HUES64 (cell line): ENCODE results near the gene OPA1.
A peak's percentile ranks its signal among the peaks of the same experiment; 100 is the strongest.

Experiments used
- H3K27ac ChIP-seq: 2 replicates; pipeline ENCODE4 v1.7.0; 2013; ENCODE audit warnings: low read depth, low read length, inconsistent platforms
- H3K27me3 ChIP-seq: 2 replicates; pipeline ENCODE4 v1.6.1; 2013; ENCODE audit warnings: mild to moderate bottlenecking, low read length; ENCODE audit not compliant: insufficient read depth
- H3K36me3 ChIP-seq: 2 replicates; pipeline ENCODE4 v1.6.1; 2013; ENCODE audit warnings: mild to moderate bottlenecking, low read length; ENCODE audit not compliant: insufficient read depth
- H3K4me1 ChIP-seq: 2 replicates; pipeline ENCODE4 v1.6.1; 2013; ENCODE audit warnings: mild to moderate bottlenecking, low read length, moderate library complexity; ENCODE audit not compliant: insufficient read depth
- H3K4me3 ChIP-seq: 2 replicates; pipeline ENCODE4 v1.5.1; 2013; ENCODE audit warnings: mild to moderate bottlenecking, low read length, moderate library complexity
- H3K9ac ChIP-seq: 2 replicates; pipeline ENCODE4 v1.6.1; 2013; ENCODE audit warnings: mild to moderate bottlenecking, low read depth, low read length
- H3K9me3 ChIP-seq: 2 replicates; pipeline ENCODE4 v1.6.1; 2013; ENCODE audit warnings: low read depth, low read length; ENCODE audit not compliant: insufficient read depth
- WGBS: fragments of 150-250, 120-280 bp; methylation state at CpG from one replicate; pipeline ENCODE4 v1.1.7; 2013; ENCODE audit warnings: missing lambda C conversion rate; 5-methylcytosine and 5-hydroxymethylcytosine counted together

Gene OPA1

DNA sequence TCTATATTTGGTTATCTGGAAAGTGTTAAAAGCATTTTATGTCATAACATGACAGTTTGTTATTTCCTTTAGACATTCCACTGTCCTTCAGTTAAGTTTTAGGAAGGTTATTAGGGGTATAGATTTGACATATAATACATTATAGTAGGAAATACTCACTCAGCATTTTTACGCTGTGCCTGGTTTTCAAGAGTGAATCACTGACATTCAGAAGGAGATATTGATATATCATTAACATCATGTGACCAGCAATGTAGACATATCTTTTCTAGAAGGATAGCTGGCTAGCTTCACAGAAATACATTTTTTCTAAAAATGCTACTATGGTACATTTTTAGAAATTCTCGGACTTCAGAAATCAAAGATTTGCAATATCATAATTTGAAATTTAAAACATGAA is 57.6 kb downstream of the OPA1 start:
- no peak overlapping the region for H3K4me3 ChIP-seq
- 100% methylated on average over 1 of the region's 2 CpGs for WGBS

DNA sequence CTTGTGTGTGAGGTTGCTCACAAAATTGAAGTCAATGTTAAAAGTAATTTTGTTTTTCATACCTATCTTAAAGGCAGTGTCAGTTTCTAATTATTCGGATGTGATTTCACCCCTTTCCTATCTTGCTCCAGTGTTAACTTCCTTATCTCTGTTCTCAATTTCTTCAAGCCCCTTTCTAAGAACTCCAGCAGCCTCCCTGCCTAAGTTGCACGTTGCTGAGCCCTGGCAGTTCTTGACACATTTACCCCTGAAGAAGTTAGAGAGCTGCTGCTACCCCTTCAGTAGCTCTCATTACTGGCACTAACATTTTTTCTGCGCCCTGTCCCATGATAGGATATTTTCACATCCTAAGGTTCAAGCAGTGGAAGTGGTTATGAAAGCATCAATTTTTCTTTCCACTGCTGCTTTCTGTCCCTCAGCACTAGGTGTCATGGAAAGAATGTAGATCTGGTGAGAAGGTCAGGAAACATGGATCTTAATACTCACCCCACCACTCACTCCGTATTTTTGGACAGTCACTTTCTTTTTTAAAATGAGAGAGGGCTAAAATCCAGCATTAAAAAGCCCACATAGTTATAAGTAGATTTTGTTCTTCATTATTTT is 62.9 kb downstream of the OPA1 start:
- no peaks in the 10 kb centered on the region for H3K27me3 ChIP-seq
- H3K4me3 ChIP-seq, result no peak overlapping the region
- peaks cover 76% of the 10 kb centered on the region for H3K36me3 ChIP-seq
- peak overlapping the region; percentile 41; the same call in 1 of the 2 replicates for H3K27ac ChIP-seq
- 74% methylated on average over 3 of the region's 4 CpGs for WGBS
- no peak overlapping the region for H3K9ac ChIP-seq
- H3K4me1 ChIP-seq, result peaks cover 19% of the 10 kb centered on the region
- no peaks in the 10 kb centered on the region for H3K9me3 ChIP-seq

More for the DNA sequence above, 57.6 kb downstream of the OPA1 start:
- Histone ChIP-seq H3K36me3 (peaks cover 86% of the 10 kb centered on the region), H3K4me1 (no peaks in the 10 kb centered on the region), H3K27me3 (no peaks in the 10 kb centered on the region), H3K27ac (no peak overlapping the region), H3K9me3 (no peaks in the 10 kb centered on the region), H3K9ac (no peak overlapping the region)

DNA sequence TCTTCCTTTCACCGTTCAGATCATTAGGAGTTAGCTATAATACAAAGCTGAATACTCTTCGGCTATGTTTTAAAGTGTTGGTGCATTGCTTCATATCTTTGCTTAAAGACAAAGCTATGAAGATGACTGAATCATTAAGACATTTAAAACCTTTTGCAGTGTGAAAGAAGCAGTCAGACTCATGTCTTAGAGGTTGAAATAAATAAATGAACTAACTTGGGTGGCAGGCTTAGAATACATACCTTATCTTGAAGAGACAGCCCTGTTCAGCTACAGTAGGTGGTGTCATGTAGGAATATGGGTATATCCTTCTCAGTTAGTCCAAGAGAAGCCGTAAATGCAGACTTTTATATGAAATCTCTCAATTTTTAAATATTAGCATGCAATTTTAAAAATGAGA is 63.4 kb downstream of the OPA1 start:
- peak overlapping the region; percentile 41; the same call in 1 of the 2 replicates for H3K27ac ChIP-seq
- WGBS, result 100% methylated on average over 3 of the region's 3 CpGs
- H3K4me3 ChIP-seq, result no peak overlapping the region
- no peaks in the 10 kb centered on the region for H3K9me3 ChIP-seq
- H3K27me3 ChIP-seq, result no peaks in the 10 kb centered on the region
- H3K4me1 ChIP-seq, result peaks cover 21% of the 10 kb centered on the region
- peaks cover 76% of the 10 kb centered on the region for H3K36me3 ChIP-seq
- H3K9ac ChIP-seq, result no peak overlapping the region

DNA sequence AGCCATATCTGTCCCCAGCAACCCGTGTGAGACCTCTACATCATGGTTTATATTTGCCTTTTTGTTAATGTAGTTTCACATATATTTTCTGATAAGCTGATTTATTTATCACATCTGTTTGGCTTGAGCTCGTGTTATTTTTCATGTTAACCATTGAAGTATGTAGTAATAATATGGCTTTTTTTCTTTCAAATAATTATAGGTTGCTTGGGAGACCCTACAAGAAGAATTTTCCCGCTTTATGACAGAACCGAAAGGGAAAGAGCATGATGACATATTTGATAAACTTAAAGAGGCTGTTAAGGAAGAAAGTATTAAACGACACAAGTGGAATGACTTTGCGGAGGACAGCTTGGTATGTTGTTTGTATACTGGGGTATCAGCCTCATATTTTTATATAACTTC is 63.9 kb downstream of the OPA1 start:
- Histone ChIP-seq H3K4me1 (peaks cover 23% of the 10 kb centered on the region), H3K9me3 (no peaks in the 10 kb centered on the region), H3K27ac (peak overlapping the region; percentile 78; the same call in 1 of the 2 replicates), H3K4me3 (no peak overlapping the region), H3K27me3 (no peaks in the 10 kb centered on the region), H3K9ac (no peak overlapping the region), H3K36me3 (peaks cover 76% of the 10 kb centered on the region)
- WGBS, result 93% methylated on average over 5 of the region's 6 CpGs

DNA sequence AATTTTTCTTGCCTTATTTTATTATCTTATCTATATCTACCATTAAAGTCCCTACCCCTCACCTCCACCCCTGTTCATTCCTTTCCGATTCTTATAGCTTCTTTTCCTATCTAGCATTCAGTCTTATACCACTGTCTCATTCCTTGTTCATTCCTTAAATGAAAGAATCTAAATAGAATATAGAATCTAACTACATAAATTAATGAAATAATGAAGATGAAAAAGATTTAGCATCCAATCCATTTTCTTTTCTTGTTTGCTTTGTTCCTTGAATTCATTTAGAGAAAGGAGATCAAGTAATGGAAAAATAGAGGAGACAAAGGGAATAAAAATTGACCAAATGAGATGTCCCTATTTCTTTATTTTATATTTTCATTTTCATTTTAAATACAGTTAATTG is 67.2 kb downstream of the OPA1 start:
- H3K27me3 ChIP-seq, result no peaks in the 10 kb centered on the region
- peaks cover 90% of the 10 kb centered on the region for H3K36me3 ChIP-seq
- peaks cover 23% of the 10 kb centered on the region for H3K4me1 ChIP-seq
- no peak overlapping the region for H3K27ac ChIP-seq
- H3K9me3 ChIP-seq, result no peaks in the 10 kb centered on the region
- no peak overlapping the region for H3K4me3 ChIP-seq
- WGBS, result 95% methylated on average over 1 of the region's 1 CpG
- no peak overlapping the region for H3K9ac ChIP-seq

DNA sequence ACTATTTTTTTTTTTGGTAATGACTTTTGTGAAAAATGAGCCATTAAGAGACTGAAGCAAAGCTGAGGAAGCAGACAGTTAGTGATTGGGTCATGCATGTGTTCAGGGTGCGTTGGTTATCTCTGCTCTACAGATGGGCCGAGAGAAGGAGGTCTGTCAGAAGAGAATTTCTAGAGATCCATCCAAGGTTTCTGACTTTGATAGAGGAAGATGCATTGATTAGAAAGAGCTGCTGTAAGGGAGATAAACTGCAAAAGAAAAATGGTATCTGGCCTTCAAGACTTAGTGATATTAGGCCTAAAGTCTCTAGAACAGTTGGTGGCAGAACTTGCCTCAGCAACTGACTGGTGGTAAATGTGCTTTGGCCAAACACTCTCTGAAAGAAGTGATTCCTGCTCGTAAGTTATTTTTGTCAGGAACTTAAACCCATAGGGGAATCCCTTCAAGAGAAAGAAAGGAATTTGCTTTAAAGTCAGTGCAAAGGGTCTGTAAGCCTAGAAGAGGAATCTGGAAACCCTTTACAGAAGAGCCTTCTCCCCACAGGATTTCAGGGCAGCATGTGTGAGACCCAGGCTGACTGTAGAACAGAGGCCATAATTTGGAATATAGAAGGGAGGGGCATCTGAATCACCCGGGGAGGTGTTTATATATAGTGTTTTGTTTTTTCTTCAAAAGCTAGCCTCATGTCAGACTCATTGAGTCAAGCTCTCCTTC is 67.8 kb downstream of the OPA1 start:
- no peak overlapping the region for H3K9ac ChIP-seq
- H3K36me3 ChIP-seq, result peaks cover 90% of the 10 kb centered on the region
- H3K27me3 ChIP-seq, result no peaks in the 10 kb centered on the region
- no peaks in the 10 kb centered on the region for H3K9me3 ChIP-seq
- peaks cover 23% of the 10 kb centered on the region for H3K4me1 ChIP-seq
- no peak overlapping the region for H3K27ac ChIP-seq
- 92% methylated on average over 4 of the region's 4 CpGs for WGBS
- H3K4me3 ChIP-seq, result no peak overlapping the region

DNA sequence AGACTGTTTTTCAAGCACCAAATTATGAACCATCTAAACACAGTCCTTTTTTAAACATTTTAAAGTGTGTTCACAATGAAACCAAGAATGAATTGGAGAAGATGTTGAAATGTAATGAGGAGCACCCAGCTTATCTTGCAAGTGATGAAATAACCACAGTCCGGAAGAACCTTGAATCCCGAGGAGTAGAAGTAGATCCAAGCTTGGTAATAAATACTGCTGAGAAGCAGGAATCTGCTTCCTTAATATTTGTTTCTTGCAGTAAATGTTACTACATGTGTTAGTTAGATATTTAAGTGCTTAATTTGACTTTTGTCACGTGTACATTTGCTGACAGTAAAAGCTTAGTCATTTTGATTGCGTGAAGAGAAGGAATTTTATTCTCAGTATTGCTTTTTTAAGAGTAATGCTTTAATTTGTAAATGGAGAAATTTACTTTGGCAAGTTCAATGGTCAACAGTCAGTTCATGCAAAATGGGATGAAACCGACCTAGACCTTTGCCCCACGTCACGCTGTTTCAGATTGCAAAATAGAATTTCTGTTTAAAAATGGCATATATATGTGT is 69.8 kb downstream of the OPA1 start:
- WGBS, result 95% methylated on average over 7 of the region's 7 CpGs
- H3K36me3 ChIP-seq, result peaks cover 95% of the 10 kb centered on the region

DNA sequence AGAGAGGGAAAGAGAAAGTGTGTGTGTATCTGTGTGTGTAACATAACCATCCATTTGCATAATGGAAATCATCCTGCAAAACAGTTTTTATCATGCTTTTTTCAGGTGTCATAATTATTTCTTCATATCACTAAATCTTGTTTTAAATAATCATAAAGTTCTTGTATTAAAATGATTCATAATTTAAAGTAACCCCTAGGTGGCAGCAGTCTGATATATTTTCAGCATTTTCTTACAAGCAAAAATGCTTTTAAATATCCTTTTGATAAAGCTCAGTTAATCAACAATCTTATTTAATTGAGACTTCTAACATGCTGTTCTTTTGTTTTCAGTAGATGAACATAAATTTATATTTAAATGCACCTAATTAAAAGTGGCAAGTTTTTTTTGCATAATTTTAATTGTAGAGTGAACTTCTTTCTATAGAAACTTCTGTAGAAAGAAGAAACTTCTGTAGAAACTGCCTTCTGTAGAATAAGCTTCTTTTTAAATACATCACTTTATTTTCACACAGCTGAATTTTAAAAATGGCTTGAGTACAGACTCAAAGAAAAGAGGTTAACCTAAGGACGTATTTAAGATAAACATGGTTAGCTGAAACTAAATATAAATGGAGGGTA is 72.5 kb downstream of the OPA1 start:
- H3K27me3 ChIP-seq, result no peaks in the 10 kb centered on the region
- no peak overlapping the region for H3K4me3 ChIP-seq
- no CpG with 5 or more reads among the region's 1 CpG for WGBS
- peaks cover 8% of the 10 kb centered on the region; the same call in 1 of the 2 replicates for H3K4me1 ChIP-seq
- no peak overlapping the region for H3K9ac ChIP-seq
- peaks cover 93% of the 10 kb centered on the region for H3K36me3 ChIP-seq
- H3K9me3 ChIP-seq, result no peaks in the 10 kb centered on the region
- no peak overlapping the region for H3K27ac ChIP-seq

More for the DNA sequence above, 69.8 kb downstream of the OPA1 start:
- Histone ChIP-seq H3K27ac (no peak overlapping the region), H3K9ac (no peak overlapping the region), H3K4me1 (peaks cover 9% of the 10 kb centered on the region; the same call in 1 of the 2 replicates), H3K27me3 (no peaks in the 10 kb centered on the region), H3K4me3 (no peak overlapping the region), H3K9me3 (no peaks in the 10 kb centered on the region)

DNA sequence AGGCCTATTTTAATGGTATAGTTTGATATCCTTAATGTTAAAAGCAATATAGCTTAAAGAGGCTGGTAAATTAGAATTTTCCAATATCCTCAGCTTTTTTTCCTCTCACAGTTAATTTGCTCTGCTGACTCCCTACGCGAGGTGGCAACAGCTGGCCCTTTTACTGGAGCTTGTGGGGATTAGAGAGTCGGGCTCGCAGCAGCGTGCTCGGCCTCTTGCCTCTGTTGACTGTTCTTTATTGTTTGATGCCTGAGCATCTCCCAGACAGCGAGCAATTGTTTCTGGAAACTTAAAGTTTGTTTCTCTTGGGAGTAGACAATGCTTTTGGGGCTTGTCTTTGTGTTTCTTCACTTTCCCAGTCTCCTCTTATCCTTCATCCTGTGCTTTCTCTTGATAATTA is 80.8 kb downstream of the OPA1 start:
- WGBS, result 72% methylated on average over 7 of the region's 7 CpGs
- Histone ChIP-seq H3K4me1 (peaks cover 11% of the 10 kb centered on the region; the same call in 1 of the 2 replicates), H3K9me3 (no peaks in the 10 kb centered on the region), H3K36me3 (peaks cover 35% of the 10 kb centered on the region), H3K27ac (no peak overlapping the region), H3K4me3 (no peak overlapping the region), H3K9ac (no peak overlapping the region), H3K27me3 (no peaks in the 10 kb centered on the region)

DNA sequence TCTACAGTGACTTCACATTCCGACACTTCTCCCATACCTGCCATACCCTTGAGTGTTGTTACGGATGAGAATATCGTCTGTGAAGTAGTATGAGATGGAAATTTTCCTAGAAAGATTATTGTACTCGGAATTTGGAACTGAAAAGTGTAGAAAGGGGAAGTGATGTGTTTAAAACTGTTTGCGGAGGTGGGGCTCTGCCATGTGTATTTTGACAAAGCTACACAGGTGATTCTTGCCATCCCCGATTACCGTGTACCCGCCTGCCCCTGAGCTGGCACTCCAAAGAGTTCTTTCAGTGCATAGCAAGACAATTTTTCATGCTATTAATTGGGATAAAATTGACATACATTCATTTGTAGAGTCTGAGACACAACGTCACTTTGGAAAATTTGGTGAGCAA is 81.7 kb downstream of the OPA1 start:
- Histone ChIP-seq H3K9ac (no peak overlapping the region), H3K36me3 (peaks cover 27% of the 10 kb centered on the region), H3K9me3 (no peaks in the 10 kb centered on the region), H3K27me3 (no peaks in the 10 kb centered on the region), H3K4me3 (no peak overlapping the region), H3K4me1 (peaks cover 11% of the 10 kb centered on the region; the same call in 1 of the 2 replicates), H3K27ac (no peak overlapping the region)
- 97% methylated on average over 8 of the region's 9 CpGs for WGBS

DNA sequence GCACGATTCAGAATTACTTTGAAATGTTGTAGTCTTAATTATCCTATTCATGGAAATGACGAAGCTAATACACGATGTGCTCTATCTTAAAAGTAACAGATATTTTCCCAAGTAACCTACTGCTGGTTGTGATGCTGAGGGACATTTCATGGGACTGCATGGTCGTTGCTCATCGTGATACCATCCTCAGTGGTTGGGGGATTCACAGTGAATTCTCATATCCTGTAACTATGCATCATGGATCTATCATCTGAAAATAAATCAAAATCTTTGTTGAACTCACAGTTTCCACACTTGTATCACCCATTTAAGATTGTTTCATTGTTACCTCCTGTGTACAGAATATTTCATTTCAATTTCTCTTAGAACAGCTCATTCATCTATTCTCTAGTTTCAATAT is 84.7 kb downstream of the OPA1 start:
- Histone ChIP-seq H3K9me3 (no peaks in the 10 kb centered on the region), H3K4me3 (no peak overlapping the region), H3K9ac (no peak overlapping the region), H3K27me3 (no peaks in the 10 kb centered on the region), H3K36me3 (peaks cover 12% of the 10 kb centered on the region), H3K4me1 (peaks cover 17% of the 10 kb centered on the region; the same call in 1 of the 2 replicates), H3K27ac (no peak overlapping the region)
- WGBS, result 89% methylated on average over 5 of the region's 5 CpGs
